SK-N-MC (cell line): ENCODE measurements around the gene GRP.

Source experiments
- EZH2 ChIP-seq: fragments of 200-600 bp; sonication (generic); IDR thresholded peaks from one replicate; pipeline ENCODE4 v1.6.1; 2017; ENCODE audit warnings: antibody characterized with exemption
- FOXP2 ChIP-seq: optimal IDR thresholded peaks from 2 replicates; pipeline ENCODE3; 2011; ENCODE audit warnings: mild to moderate bottlenecking, moderate library complexity; ENCODE audit not compliant: insufficient read depth; ENCODE audit errors: extremely low read length, control extremely low read depth
- POLR2AphosphoS5 ChIP-seq: IDR thresholded peaks from 2 replicates; pipeline ENCODE4 v1.6.1; 2012; ENCODE audit warnings: mild to moderate bottlenecking, low read depth, low read length, borderline replicate concordance

DNA sequence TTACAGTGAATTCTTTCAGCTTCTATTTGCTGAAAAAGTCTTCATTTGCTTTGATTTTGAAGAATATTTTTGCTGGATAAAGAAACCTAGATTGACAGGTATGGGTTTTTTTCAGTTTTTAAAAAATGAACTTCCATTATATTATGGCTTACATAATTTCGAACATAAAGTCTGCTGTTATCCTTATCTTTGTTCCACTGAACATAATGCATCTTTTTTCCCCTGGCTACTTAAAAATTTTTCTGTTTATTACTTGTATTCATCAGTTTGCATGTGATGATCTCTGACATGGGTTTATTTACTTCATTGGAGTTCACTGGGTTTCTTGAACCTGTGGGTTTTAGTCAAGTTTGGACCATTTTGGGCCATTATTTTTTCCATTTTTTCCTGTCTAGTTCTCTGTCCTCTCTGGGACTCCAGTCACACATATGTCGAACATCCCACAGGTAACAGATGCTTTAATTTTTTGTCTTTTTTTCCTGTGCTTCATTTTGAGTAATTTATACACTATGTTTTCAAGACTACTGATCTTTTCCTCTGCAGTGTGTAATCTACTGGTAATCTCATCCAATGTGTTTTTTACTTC, 47.2 kb upstream of the GRP start:
- TF ChIP-seq EZH2 (no peak), POLR2AphosphoS5 (no peak), FOXP2 (no peak)
